ENCODE measurements around the gene KLHL22.
A peak's percentile ranks its signal among the peaks of the same experiment; 100 is the strongest.
"Not testable (repeated sequence)": the region's sequence is repeated elsewhere in the genome, so short reads cannot be mapped to it uniquely, and the experiment has no call there.

Gene KLHL22

GRCh38 chr22:20494978-20495860 lies at the start of gene KLHL22:
Gene KLHL22, minus strand, starts transcription at chr22:20495795. Its CDS starts 6,584 bp downstream, at chr22:20489211.
- peak; percentile 85 for DNase-seq (ENCODE audit: low spot score)

- not testable (repeated sequence) for DNase-seq (ENCODE audit: low spot score)
These were observed 49.7 kb upstream of the KLHL22 start for GRCh38 chr22:20545318-20545634.

DNA sequence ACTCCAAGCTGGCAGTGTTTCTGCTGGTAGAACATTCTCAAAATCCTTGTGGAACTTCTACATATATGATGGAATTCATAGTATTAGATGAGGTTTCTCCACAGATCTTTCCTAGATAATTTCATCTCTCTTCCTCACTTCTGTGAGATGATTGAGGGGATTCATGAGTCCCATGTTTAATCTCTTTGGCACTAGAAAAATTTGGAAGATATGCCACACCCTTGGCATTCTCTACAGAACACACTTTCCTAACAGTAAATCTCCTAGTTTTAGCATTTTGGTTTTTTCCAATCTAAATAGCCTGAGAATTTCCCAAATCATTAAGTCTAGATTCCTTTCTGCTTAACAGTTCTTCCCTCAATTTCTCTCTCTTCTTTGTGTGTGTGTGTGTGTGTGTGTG lies 47.1 kb upstream of the KLHL22 start:
- no peak for DNase-seq (ENCODE audit: low spot score)

DNA sequence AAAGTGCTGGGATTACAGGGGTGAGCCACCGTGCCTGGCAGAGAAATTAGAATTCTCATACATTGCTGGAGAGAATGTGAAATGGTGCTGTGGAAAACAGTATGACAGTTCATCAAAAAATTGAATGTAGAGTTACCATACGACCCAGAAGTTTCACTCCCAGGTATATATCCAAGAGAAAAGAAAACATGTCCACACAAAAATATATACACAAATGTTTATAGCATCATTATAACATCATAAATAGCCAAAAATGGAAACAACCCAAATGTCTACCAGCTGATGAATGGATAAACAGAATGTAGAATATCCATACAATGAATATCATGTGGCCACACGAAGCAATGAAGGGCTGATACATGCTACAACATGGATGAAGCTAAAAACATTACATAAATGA lies 46.5 kb upstream of the KLHL22 start:
- no peak for DNase-seq (ENCODE audit: low spot score)

GRCh38 chr22:20538875-20539274 lies 43.3 kb upstream of the KLHL22 start:
- not testable (repeated sequence) for DNase-seq (ENCODE audit: low spot score)

DNA sequence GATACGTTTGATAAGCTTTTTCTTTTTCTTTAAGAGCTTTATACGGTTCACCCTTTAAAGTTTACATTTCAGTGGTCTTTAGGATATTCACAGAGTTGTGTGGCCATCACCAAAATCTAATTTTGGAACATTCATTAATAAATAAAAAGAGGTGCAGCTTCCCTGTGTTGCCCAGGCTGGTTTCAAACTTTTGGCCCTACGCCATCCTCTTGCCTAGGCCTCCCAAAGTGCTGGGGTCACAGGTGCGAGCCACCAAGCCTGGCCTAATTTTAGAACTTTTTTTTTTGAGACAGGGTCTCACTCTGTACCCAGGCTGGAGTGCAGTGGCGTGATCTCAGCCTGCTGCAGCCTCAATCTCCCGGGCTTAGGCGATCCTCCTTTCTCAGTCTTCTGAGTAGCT lies 42.4 kb upstream of the KLHL22 start:
- no peak for DNase-seq (ENCODE audit: low spot score)

GRCh38 chr22:20537325-20537756 lies 41.7 kb upstream of the KLHL22 start:
- DNase-seq (ENCODE audit: low spot score) = peak; percentile 21

- peak; percentile 27 for DNase-seq (ENCODE audit: low spot score)
These were observed 41.2 kb upstream of the KLHL22 start for GRCh38 chr22:20536590-20537324.

DNA sequence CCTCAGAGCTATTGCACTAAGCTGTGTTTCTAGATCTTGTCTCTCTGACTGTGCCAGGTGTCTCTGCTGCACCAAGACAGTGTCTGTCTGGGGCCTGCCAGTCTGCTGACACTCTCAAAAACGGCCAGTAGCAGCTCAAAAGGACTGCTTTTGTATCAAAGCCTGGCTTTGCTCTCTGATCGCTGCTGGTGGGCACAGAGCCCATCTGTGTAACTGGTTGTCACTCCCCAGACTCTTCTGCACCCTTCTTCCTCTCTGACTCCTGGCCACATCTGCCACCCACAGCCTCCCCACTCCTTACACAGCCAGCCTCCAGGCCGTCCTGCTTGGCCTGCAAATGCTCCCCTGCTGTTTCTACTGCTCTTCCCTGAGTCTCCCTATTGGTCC lies 38.3 kb upstream of the KLHL22 start:
- no peak for DNase-seq (ENCODE audit: low spot score)

- peak; percentile 18 for DNase-seq (ENCODE audit: low spot score)
These were observed 37.7 kb upstream of the KLHL22 start for GRCh38 chr22:20533095-20533878.

DNA sequence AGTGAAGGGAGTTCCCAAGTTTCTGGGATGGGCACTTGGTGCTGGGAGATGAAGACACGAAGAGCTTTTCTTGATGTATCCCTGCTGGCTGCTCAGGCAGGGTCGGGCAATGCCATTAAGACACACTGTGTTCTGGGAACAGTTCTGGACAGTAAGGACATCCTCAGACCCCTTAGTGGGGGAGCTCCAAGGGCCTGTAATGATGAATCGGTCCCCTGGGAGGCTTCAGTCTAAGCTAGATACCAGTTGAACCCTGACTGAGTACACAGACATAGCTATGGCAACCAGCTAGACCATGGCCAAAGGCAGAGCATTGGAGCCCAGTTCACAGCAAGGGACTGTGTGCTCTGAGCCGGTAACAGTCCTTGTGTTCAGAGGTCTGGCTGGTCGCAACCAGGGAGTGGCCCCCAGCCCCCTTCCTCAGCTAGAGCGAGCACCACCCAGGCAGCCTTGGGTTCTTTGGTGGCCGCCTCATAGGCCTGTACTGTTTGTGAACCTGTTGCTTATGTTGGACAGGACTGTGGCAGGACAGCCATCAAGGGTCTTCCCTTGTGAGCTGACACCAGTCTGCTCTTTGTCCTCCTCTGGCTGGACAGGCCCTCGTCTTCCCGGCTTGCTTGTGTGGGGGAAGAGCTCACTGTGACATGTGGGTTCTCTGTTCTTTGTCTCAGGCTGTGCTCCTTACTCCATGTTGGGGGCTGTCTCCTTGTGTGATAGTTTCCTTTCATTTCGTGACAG lies 36.8 kb upstream of the KLHL22 start:
- DNase-seq (ENCODE audit: low spot score) = peak; percentile 22

DNA sequence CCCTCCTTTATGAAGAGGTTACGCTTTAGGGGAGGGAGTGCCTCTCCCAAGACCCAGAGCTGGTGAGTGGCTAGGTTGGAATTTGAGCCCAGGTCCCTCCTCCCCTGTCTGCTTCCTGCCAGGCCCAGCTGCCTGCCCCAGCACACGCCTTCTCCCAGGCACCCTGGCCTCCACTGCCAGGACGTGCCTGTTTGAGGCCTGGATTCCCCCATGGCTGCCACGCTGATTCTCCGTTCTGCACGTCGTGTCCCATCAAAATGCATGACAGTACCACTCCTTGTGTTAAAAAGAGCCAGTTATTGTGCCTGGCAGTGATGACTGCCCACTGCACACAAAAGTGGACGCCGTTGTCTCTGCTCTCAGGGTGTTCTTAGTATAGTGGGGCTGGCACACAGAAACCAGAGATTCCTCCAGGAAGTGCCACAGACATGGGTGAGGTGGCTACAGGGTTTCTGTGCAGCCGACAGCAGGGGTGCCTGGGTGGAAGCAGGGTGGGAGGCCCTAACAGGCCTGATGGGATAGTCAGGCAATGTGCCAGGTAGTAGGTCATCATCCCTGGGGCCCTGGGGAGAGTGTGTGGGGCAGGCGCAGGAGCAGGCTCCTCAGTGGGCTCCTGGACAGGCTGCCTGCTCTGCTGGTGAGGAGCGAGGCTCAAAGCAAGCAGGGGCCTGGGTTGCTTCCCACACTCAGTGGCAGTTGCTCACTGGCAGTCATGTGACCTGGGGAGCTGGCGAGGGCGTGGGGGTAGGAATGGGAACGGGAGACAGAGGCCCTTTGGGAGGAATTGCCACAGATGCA lies 36.0 kb upstream of the KLHL22 start:
- DNase-seq (ENCODE audit: low spot score) = peak; percentile 40

GRCh38 chr22:20531154-20531403 lies 35.5 kb upstream of the KLHL22 start:
- DNase-seq (ENCODE audit: low spot score) = no peak

DNA sequence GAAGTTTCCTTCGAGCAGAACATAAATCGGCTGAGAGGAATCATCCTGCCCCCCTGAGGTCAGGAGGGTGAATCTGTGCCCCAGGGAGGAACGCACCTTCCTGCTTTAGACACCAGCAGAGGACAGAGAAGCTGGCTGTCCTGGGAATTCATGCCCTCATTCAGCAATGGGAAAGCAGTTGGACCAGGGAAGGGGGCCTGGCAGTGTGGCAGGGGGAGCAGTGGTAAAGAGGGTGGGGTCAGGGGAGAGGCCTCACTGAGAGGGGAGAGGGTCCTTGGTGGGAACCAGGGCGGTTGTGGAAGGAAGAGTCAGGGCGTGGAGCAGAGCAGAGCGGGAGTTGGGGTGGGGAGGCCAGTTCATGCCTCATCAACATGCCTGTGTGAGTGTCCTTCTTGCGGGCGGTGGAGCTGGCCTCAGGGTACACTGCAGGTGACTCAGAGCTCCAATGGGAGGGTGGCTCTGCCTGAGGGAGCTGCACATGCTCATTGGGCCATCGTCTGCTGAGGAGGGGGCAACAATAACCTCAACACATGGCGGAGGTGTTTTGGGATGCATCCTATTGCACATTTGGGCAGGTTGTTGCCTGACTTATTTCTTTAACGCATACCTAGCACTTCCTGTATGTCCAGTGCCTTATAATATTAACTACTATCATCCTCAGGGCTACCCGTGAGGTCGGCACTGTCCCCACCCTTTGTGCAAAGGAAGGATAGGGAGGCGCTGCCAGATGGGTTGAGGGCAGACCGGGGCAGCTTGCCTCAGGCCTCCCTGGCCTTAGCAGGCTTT lies 35.0 kb upstream of the KLHL22 start:
- DNase-seq (ENCODE audit: low spot score) = peak; percentile 27

DNA sequence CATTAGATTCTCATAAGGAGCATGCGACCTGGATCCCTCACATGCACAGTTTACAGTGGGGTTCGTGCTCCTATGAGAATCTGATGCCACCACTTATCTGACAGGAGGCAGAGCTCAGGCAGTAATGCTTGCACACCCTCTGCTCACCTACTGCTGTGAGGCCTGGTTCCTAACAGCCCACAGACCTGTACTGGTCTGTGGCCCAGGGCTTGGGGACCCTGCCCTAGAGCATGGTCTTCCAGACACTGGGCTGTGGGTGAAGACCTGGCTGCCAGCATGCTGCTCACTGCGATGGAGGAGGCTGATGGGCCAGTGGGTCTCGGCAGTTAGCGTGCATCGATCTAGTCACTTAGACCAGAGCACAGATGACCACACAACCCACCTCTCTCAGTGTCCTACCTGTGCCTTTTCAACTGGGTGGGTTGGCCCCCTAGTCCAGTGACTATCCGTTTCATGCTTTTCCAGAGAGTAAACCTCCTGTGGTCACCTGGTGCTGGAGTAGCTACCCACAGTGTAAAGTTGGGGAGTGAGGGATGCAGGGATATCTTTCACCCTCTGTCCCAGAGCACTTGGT lies 32.9 kb upstream of the KLHL22 start:
- DNase-seq (ENCODE audit: low spot score) = no peak

DNA sequence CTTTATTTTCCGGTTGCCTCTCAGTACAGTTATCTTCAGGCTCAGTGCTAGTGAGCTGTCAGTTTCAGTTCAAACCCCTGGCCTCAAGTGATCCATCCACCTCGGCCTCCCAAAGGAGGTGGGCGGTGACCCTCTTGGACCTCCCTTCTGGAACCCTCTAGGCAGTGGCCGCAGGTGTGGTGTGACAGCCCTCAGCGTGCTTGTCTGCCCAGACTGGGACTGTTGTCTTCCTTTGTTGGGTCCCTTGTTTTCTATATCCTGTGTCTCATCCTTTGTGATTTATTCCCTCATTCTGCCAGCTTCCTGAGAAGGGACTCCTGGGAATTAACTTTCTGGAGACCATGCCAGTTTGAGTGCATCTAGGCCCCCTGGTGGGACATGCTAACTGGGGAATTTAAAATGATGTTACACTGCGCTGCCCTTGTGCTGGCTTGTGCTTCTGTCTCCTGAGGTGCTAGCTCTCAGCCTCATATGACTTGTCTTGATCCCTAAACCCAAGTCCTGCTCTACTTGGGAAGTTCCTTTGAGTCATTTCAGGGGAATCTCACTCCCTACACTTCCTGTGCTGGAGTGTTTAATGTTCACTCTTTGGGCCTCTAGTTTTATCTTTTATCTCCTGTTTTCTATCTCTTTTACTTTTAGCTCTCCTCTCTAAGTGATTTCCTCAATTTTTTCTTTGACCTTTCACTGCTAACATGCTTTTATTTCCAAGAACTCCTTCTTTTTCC lies 31.2 kb upstream of the KLHL22 start:
- DNase-seq (ENCODE audit: low spot score) = peak; percentile 34

GRCh38 chr22:20526305-20526627 lies 30.7 kb upstream of the KLHL22 start:
- no peak for DNase-seq (ENCODE audit: low spot score)

DNA sequence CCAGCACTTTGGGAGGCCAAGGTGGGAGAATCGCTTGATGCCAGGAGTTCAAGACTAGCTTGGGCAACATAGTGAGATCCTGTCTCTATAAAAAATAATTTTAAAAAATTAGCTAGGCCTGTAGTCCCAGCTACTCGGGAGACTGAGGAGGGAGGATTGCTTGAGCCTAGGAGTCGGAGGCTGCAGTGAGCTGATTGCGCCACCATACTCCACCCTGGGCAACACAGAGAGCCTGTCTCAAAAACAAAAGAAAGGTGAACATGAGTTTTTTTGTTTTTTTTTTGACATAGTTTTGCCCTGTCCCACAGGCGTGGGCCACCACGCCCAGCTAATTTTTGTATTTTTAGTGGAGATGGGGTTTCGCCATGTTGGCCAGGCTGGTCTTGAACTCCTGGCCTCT lies 29.5 kb upstream of the KLHL22 start:
- DNase-seq (ENCODE audit: low spot score) = no peak

DNA sequence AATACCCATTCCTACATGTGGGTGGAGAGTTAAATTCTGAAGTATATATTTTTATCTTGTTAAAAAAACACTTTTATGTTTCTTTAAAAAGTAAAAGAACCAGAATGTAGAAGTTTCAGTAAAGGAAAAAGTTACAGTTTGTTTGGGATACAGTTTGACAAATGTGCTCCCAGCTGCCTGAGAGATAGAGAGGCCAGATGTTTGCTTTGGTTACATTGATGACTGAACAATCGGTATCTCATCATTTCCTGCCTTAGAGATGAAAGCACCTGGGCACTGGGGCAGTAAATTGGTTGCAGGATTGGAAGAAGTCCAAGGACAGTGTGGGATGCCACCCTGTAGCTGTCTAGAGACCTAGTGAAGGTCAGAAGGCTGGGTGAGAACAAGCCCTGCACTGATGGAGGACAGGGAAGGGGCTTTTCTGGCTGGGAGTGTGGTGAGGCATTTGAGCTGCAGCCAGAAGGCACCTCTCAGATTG lies 28.4 kb upstream of the KLHL22 start:
- no peak for DNase-seq (ENCODE audit: low spot score)
